OCI-LY1 (cell line): ENCODE data around the gene LRP8.

Experiments
- H2AFZ ChIP-seq: fragments of 200-600 bp; sonication (generic), shearing (Covaris generic); 2 replicates; pipeline ENCODE4 v1.6.0; 2014; ENCODE audit warnings: antibody characterized with exemption, mild to moderate bottlenecking, low read length
- H3F3A ChIP-seq: fragments of 200-600 bp; sonication (generic), shearing (Covaris generic); 2 replicates; pipeline ENCODE4 v1.6.0; 2014; ENCODE audit warnings: mild to moderate bottlenecking, antibody characterized with exemption, low read length, moderate library complexity; ENCODE audit not compliant: insufficient read depth
- H3K27ac ChIP-seq: fragments of 200-600 bp; sonication (generic); 2 replicates; pipeline ENCODE4 v1.5.1; 2014; ENCODE audit warnings: low read length, mixed run types, mild to moderate bottlenecking, low read depth; ENCODE audit not compliant: poor library complexity, severe bottlenecking
- H3K27me3 ChIP-seq: fragments of 200-600 bp; sonication (generic); 2 replicates; pipeline ENCODE4 v1.6.0; 2014; ENCODE audit warnings: antibody characterized with exemption, mild to moderate bottlenecking, low read length, moderate library complexity; ENCODE audit not compliant: insufficient read depth
- H3K36me3 ChIP-seq: fragments of 200-600 bp; sonication (generic); 2 replicates; pipeline ENCODE4 v1.6.1; 2014; ENCODE audit warnings: mild to moderate bottlenecking, antibody characterized with exemption, low read length, moderate library complexity, mixed read lengths; ENCODE audit not compliant: insufficient read depth
- H3K4me1 ChIP-seq: fragments of 200-600 bp; sonication (generic); 2 replicates; pipeline ENCODE4 v1.5.1; 2014; ENCODE audit warnings: mild to moderate bottlenecking, low read length, moderate library complexity; ENCODE audit not compliant: insufficient read depth, severe bottlenecking
- H3K4me2 ChIP-seq: fragments of 200-600 bp; sonication (generic), shearing (Covaris generic); 2 replicates; pipeline ENCODE4 v1.6.1; 2014; ENCODE audit warnings: low read length
- H3K4me3 ChIP-seq: fragments of 200-600 bp; sonication (generic); 2 replicates; pipeline ENCODE4 v1.5.1; 2014; ENCODE audit warnings: low read length, low read depth, mild to moderate bottlenecking, mixed read lengths; ENCODE audit not compliant: poor library complexity, severe bottlenecking
- H3K79me2 ChIP-seq: fragments of 200-600 bp; shearing (Covaris generic); 2 replicates; pipeline ENCODE4 v1.6.1; 2016; ENCODE audit warnings: mixed run types, low read length, mixed read lengths; ENCODE audit not compliant: insufficient read depth
- H3K9ac ChIP-seq: fragments of 200-600 bp; sonication (generic), shearing (Covaris generic); 2 replicates; pipeline ENCODE4 v1.6.1; 2014; ENCODE audit warnings: mild to moderate bottlenecking, low read length, mixed read lengths
- H3K9me2 ChIP-seq: fragments of 200-600 bp; sonication (generic), shearing (Covaris generic); 2 replicates; pipeline ENCODE4 v1.6.1; 2014; ENCODE audit warnings: low read depth, mild to moderate bottlenecking, low read length, mixed read lengths
- H3K9me3 ChIP-seq: fragments of 200-600 bp; shearing (Covaris generic); 2 replicates; pipeline ENCODE4 v1.6.1; 2014; ENCODE audit warnings: low read length, mixed read lengths
- H4K20me1 ChIP-seq: fragments of 200-600 bp; sonication (generic), shearing (Covaris generic); 2 replicates; pipeline ENCODE4 v1.6.0; 2016; ENCODE audit warnings: mild to moderate bottlenecking, low read length; ENCODE audit not compliant: insufficient read depth
- EZH2 ChIP-seq: fragments of 200-600 bp; sonication (generic), shearing (Covaris generic); IDR thresholded peaks from 2 replicates; pipeline ENCODE4 v1.8.0; 2017; ENCODE audit warnings: borderline replicate concordance, mixed run types, mild to moderate bottlenecking, antibody characterized with exemption, low read length, moderate library complexity, mixed read lengths
- TF ChIP-seq, protein P1 (sequence below): fragments of 200-600 bp; sonication (generic), shearing (Covaris generic); IDR thresholded peaks from 2 replicates; pipeline ENCODE4 v1.5.1; 2017; ENCODE audit warnings: mild to moderate bottlenecking, antibody characterized with exemption, low read length, moderate library complexity, mixed read lengths

Gene LRP8

GRCh38 chr1:53328009-53328461, at the start of gene LRP8:
Gene LRP8 (minus strand): TSS chr1:53328070. CDS start chr1:53327912, 158 bp downstream.
- no peaks in the 10 kb centered on the region for H3K9me3 ChIP-seq
- peaks cover 19% of the 10 kb centered on the region for H3K79me2 ChIP-seq
- peak within 1 kb of the TSS; percentile 91 for H3K9ac ChIP-seq
- H3F3A ChIP-seq = no peaks in the 10 kb centered on the region
- peak within 1 kb of the TSS; percentile 94 for H3K4me3 ChIP-seq
- no peaks in the 10 kb centered on the region for H3K27me3 ChIP-seq
- no peaks in the 10 kb centered on the region for H4K20me1 ChIP-seq
- no peaks in the 10 kb centered on the region for H3K9me2 ChIP-seq
- peaks cover 29% of the 10 kb centered on the region for H3K36me3 ChIP-seq
- no peak for TF ChIP-seq EZH2
- TF ChIP-seq, protein P1, sequence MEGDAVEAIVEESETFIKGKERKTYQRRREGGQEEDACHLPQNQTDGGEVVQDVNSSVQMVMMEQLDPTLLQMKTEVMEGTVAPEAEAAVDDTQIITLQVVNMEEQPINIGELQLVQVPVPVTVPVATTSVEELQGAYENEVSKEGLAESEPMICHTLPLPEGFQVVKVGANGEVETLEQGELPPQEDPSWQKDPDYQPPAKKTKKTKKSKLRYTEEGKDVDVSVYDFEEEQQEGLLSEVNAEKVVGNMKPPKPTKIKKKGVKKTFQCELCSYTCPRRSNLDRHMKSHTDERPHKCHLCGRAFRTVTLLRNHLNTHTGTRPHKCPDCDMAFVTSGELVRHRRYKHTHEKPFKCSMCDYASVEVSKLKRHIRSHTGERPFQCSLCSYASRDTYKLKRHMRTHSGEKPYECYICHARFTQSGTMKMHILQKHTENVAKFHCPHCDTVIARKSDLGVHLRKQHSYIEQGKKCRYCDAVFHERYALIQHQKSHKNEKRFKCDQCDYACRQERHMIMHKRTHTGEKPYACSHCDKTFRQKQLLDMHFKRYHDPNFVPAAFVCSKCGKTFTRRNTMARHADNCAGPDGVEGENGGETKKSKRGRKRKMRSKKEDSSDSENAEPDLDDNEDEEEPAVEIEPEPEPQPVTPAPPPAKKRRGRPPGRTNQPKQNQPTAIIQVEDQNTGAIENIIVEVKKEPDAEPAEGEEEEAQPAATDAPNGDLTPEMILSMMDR = no peak
- peak within 1 kb of the TSS; percentile 84 for H3K27ac ChIP-seq
- H3K4me1 ChIP-seq = peaks cover 27% of the 10 kb centered on the region
- peak within 1 kb of the TSS; percentile 99 for H3K4me2 ChIP-seq
- H2AFZ ChIP-seq = 0 out of 2 replicates have a peak within 1 kb of the TSS, but pooled peaks have one; percentile 47

DNA sequence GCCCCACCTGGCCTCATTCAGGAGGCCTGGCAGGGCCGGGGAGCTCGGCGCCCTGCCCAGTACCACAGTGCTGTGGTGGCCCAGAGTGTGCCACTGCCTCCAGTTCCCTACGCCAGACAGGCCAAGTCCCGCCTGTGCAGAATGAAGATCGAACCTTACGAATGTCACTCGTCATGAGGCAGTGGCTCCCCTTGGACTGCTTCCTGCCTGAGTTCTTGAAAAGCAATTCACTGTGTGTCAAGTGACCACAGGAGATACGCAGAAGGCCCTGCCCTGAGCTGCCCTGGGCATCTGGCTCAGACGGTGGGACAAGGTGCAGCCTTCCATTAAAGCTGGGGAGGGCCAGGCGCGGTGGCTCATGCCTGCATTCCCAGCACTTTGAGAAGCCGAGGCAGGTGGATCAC, 49.6 kb upstream of the LRP8 start:
- Histone ChIP-seq H3K79me2 (no peaks in the 10 kb centered on the region), H2AFZ (no peak overlapping the region), H3K9ac (no peak overlapping the region), H4K20me1 (no peaks in the 10 kb centered on the region), H3K27me3 (peaks cover 13% of the 10 kb centered on the region; the same call in 1 of the 2 replicates), H3K4me3 (no peak overlapping the region), H3F3A (no peaks in the 10 kb centered on the region), H3K4me2 (no peak overlapping the region), H3K9me2 (no peaks in the 10 kb centered on the region), H3K4me1 (no peaks in the 10 kb centered on the region), H3K36me3 (no peaks in the 10 kb centered on the region), H3K27ac (no peak overlapping the region), H3K9me3 (no peaks in the 10 kb centered on the region)
- TF ChIP-seq, protein P1 = no peak
- TF ChIP-seq EZH2 = no peak

- H3K9me3 ChIP-seq = no peaks in the 10 kb centered on the region
- H3K4me1 ChIP-seq = no peaks in the 10 kb centered on the region
- H3K4me3 ChIP-seq = no peak overlapping the region
- H3F3A ChIP-seq = no peaks in the 10 kb centered on the region
- no peaks in the 10 kb centered on the region for H3K36me3 ChIP-seq
- no peaks in the 10 kb centered on the region for H3K79me2 ChIP-seq
- TF ChIP-seq EZH2 = no peak
- TF ChIP-seq, protein P1 = no peak
- H2AFZ ChIP-seq = no peak overlapping the region
- H3K9me2 ChIP-seq = no peaks in the 10 kb centered on the region
- no peaks in the 10 kb centered on the region for H4K20me1 ChIP-seq
- no peak overlapping the region for H3K9ac ChIP-seq
- H3K27me3 ChIP-seq = peaks cover 9% of the 10 kb centered on the region; the same call in 1 of the 2 replicates
- H3K4me2 ChIP-seq = no peak overlapping the region
- H3K27ac ChIP-seq = no peak overlapping the region
These were observed 49.0 kb upstream of the LRP8 start for GRCh38 chr1:53376742-53377437.
